Uterus (tissue), 2 donors: ENCODE measurements around the gene WDFY1.

Experiments
- POLR2A ChIP-seq, 2 donors: fragments of 450-650 bp; IDR thresholded peaks; one replicate each; pipeline ENCODE4 v1.6.1; 2016; ENCODE audit warnings: antibody characterized with exemption in 2 of 2, mild to moderate bottlenecking in 1 of 2, moderate library complexity in 1 of 2
- TF ChIP-seq, protein P1 (sequence below), 4 experiments: fragments of 200-600 bp in 2 of 4; fragments of 450-650 bp in 2 of 4; sonication (generic) in 2 of 4; IDR thresholded peaks; one replicate each; pipeline ENCODE4 v1.5.1; 2016 to 2019; ENCODE audit warnings: antibody characterized with exemption in 4 of 4, mild to moderate bottlenecking in 2 of 4, moderate library complexity in 1 of 4

GRCh38 chr2:223976635-223977226 lies 31.6 kb upstream of the WDFY1 start:
- TF ChIP-seq, protein P1, sequence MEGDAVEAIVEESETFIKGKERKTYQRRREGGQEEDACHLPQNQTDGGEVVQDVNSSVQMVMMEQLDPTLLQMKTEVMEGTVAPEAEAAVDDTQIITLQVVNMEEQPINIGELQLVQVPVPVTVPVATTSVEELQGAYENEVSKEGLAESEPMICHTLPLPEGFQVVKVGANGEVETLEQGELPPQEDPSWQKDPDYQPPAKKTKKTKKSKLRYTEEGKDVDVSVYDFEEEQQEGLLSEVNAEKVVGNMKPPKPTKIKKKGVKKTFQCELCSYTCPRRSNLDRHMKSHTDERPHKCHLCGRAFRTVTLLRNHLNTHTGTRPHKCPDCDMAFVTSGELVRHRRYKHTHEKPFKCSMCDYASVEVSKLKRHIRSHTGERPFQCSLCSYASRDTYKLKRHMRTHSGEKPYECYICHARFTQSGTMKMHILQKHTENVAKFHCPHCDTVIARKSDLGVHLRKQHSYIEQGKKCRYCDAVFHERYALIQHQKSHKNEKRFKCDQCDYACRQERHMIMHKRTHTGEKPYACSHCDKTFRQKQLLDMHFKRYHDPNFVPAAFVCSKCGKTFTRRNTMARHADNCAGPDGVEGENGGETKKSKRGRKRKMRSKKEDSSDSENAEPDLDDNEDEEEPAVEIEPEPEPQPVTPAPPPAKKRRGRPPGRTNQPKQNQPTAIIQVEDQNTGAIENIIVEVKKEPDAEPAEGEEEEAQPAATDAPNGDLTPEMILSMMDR (IDR thresholded peaks at IDR 0.05): no peak
- TF ChIP-seq POLR2A (IDR thresholded peaks at IDR 0.05): no peak
